Measurements from ENCODE around the gene ZKSCAN5.
"Not testable (repeated sequence)": the region's sequence is repeated elsewhere in the genome, so short reads cannot be mapped to it uniquely, and the experiment has no call there.

Gene ZKSCAN5

GRCh38 chr7:99551767-99552463 lies 47.5 kb downstream of the ZKSCAN5 start, which contains the start of gene FAM200A:
Gene FAM200A (minus strand): TSS chr7:99552114. CDS start chr7:99548407, 3,707 bp downstream.
- DNase-seq (ENCODE audit: low read depth), result peak; percentile 79

GRCh38 chr7:99553039-99553438 lies 48.6 kb downstream of the ZKSCAN5 start:
- DNase-seq (ENCODE audit: low read depth), result no peak

- DNase-seq (ENCODE audit: low read depth), result no peak
Measured at GRCh38 chr7:99554939-99555338, 50.5 kb downstream of the ZKSCAN5 start.

GRCh38 chr7:99557196-99557607 lies 52.7 kb downstream of the ZKSCAN5 start:
- no peak for DNase-seq (ENCODE audit: low read depth)

GRCh38 chr7:99557940-99558305 lies 53.5 kb downstream of the ZKSCAN5 start:
- no peak for DNase-seq (ENCODE audit: low read depth)

- DNase-seq (ENCODE audit: low read depth), result peak; percentile 82
Measured at GRCh38 chr7:99558306-99559174, 54.1 kb downstream of the ZKSCAN5 start, which contains the start of gene ZNF655. Gene ZNF655 (plus strand): TSS chr7:99558642. CDS start chr7:99560560, 1,918 bp downstream.

- DNase-seq (ENCODE audit: low read depth), result no peak
Measured at GRCh38 chr7:99559175-99559915, 54.9 kb downstream of the ZKSCAN5 start.

- DNase-seq (ENCODE audit: low read depth), result no peak
Measured at GRCh38 chr7:99560834-99561736, 56.6 kb downstream of the ZKSCAN5 start.

- DNase-seq (ENCODE audit: low read depth), result no peak
Measured at GRCh38 chr7:99561737-99562051, 57.2 kb downstream of the ZKSCAN5 start.

- DNase-seq (ENCODE audit: low read depth), result no peak
Measured at GRCh38 chr7:99562114-99562784, 57.8 kb downstream of the ZKSCAN5 start.

GRCh38 chr7:99562832-99563231 lies 58.4 kb downstream of the ZKSCAN5 start:
- peak; percentile 4 for DNase-seq (ENCODE audit: low read depth)

- no peak for DNase-seq (ENCODE audit: low read depth)
Measured at GRCh38 chr7:99563650-99564049, 59.2 kb downstream of the ZKSCAN5 start.

GRCh38 chr7:99568770-99569169 lies 64.3 kb downstream of the ZKSCAN5 start:
- not testable (repeated sequence) for DNase-seq (ENCODE audit: low read depth)

- DNase-seq (ENCODE audit: low read depth), result no peak
Measured at GRCh38 chr7:99571768-99572167, 67.3 kb downstream of the ZKSCAN5 start.

GRCh38 chr7:99573257-99573656 lies 68.8 kb downstream of the ZKSCAN5 start:
- no peak for DNase-seq (ENCODE audit: low read depth)

GRCh38 chr7:99576251-99576650 lies 71.8 kb downstream of the ZKSCAN5 start:
- DNase-seq (ENCODE audit: low read depth), result no peak

- no peak for DNase-seq (ENCODE audit: low read depth)
Measured at GRCh38 chr7:99579281-99579955, 75.0 kb downstream of the ZKSCAN5 start.

GRCh38 chr7:99579956-99580777 lies 75.7 kb downstream of the ZKSCAN5 start:
- DNase-seq (ENCODE audit: low read depth), result peak; percentile 34

GRCh38 chr7:99580778-99581332 lies 76.4 kb downstream of the ZKSCAN5 start:
- not testable (repeated sequence) for DNase-seq (ENCODE audit: low read depth)

Data from activated T-helper 9 cell treated with anti-CD3 and anti-CD28 coated beads, Interleukin-2, amount 50 U/mL, for 16 hours (primary cell).